A673 (cell line): ENCODE measurements around the gene RIPOR3. TPM values are rescaled to one million over a fixed set of nuclear protein-coding genes. Genes with fewer than 3 reads are reported as not detected.

Experiments
- BruUV-seq: library from RNA; stranded (reverse); fragments of 400-500 nt; replicated peaks from 2 replicates; lab custom pipeline; 2021; lab: Mats Ljungman, UMichigan
- CTCF ChIA-PET: fragments of 300-600 bp; sonication (Branson Sonifier 250); formaldehyde crosslinking; loops from one replicate; lab custom pipeline; 2022; ENCODE audit warnings: antibody characterized with exemption; lab: Charles Lee
- POLR2A ChIA-PET: fragments of 300-600 bp; sonication (Branson Sonifier 250); formaldehyde crosslinking; loops from one replicate; lab custom pipeline; 2022; ENCODE audit warnings: antibody characterized with exemption; ENCODE audit not compliant: low non-redundant PET; lab: Charles Lee
- DNase-seq: peaks from one replicate; pipeline ENCODE4 v3.0.0-alpha.2; 2015; ENCODE audit warnings: low spot score
- H3K27ac ChIP-seq: fragments of 200-600 bp; sonication (generic); 2 replicates; pipeline ENCODE4 v1.5.1; 2016; ENCODE audit warnings: mixed run types, low read depth, mild to moderate bottlenecking, mixed read lengths, antibody characterized with exemption, low read length; ENCODE audit not compliant: poor library complexity, severe bottlenecking
- H3K27me3 ChIP-seq: fragments of 200-600 bp; sonication (generic); replicated peaks from 2 replicates; pipeline ENCODE4 v1.6.1; 2017; ENCODE audit warnings: mixed run types, low read depth, mild to moderate bottlenecking, mixed read lengths, antibody characterized with exemption, low read length; ENCODE audit not compliant: insufficient read depth, poor library complexity
- H3K36me3 ChIP-seq: fragments of 200-600 bp; sonication (generic); 2 replicates; pipeline ENCODE4 v1.6.1; 2016; ENCODE audit warnings: mixed run types, mild to moderate bottlenecking, mixed read lengths, antibody characterized with exemption, low read length; ENCODE audit not compliant: insufficient read depth, poor library complexity, severe bottlenecking
- H3K4me1 ChIP-seq: fragments of 200-600 bp; sonication (generic); 2 replicates; pipeline ENCODE4 v1.6.1; 2017; ENCODE audit warnings: mixed run types, mild to moderate bottlenecking, mixed read lengths, antibody characterized with exemption, low read length; ENCODE audit not compliant: insufficient read depth, poor library complexity, severe bottlenecking
- H3K4me3 ChIP-seq: fragments of 200-600 bp; sonication (generic); 2 replicates; pipeline ENCODE4 v1.5.1; 2016; ENCODE audit warnings: low read depth, mixed run types, mild to moderate bottlenecking, mixed read lengths, low read length; ENCODE audit not compliant: poor library complexity, severe bottlenecking
- H3K9me3 ChIP-seq: fragments of 200-600 bp; sonication (generic); 2 replicates; pipeline ENCODE4 v1.6.1; 2016; ENCODE audit warnings: mixed run types, low read depth, mild to moderate bottlenecking, mixed read lengths, antibody characterized with exemption, low read length; ENCODE audit not compliant: poor library complexity, severe bottlenecking
- CTCF ChIP-seq: fragments of 300-800, 200-600 bp; sonication (generic); conservative IDR thresholded peaks from 2 replicates; pipeline ENCODE4 v1.5.1; 2017; ENCODE audit warnings: low read depth, mild to moderate bottlenecking, antibody characterized with exemption, low read length, moderate library complexity, mixed read lengths
- EZH2 ChIP-seq: fragments of 200-600 bp; sonication (generic); IDR thresholded peaks from 2 replicates; pipeline ENCODE4 v1.6.1; 2017; ENCODE audit warnings: borderline replicate concordance, low read depth, mild to moderate bottlenecking, mixed read lengths, antibody characterized with exemption, low read length; ENCODE audit not compliant: poor library complexity, severe bottlenecking
- intact Hi-C: fragments of 100-400 bp; cut with micrococcal nuclease; formaldehyde crosslinking; loops from one replicate; pipeline ENCODE4 v1.10.0; 2022; ENCODE audit not compliant: unreplicated experiment
- total RNA-seq: library from RNA; stranded (reverse); gene quantifications from 2 replicates; pipeline ENCODE4 v1.2.3, GENCODE V29; 2021

The RIPOR3 gene
- total RNA-seq, 1 experiment from 2014 or later: 19.1 TPM

GRCh38 chr20:50613438-50614169 lies 77.7 kb downstream of the RIPOR3 start:
- DNase-seq: no peak
- TF ChIP-seq CTCF: no peak
- no peak for TF ChIP-seq EZH2
- ChIA-PET POLR2A (no interaction called here), CTCF (no interaction called here)
- Histone ChIP-seq H3K4me1 (no peaks in the 10 kb centered on the region), H3K4me3 (no peak overlapping the region), H3K9me3 (no peaks in the 10 kb centered on the region), H3K36me3 (no peaks in the 10 kb centered on the region), H3K27me3 (no peaks in the 10 kb centered on the region), H3K27ac (no peak overlapping the region)
- intact Hi-C loops: no loop called here
- no TSS peak for BruUV-seq

GRCh38 chr20:50611128-50611810 lies 80.1 kb downstream of the RIPOR3 start:
- H3K4me1 ChIP-seq: no peaks in the 10 kb centered on the region
- TF ChIP-seq CTCF: no peak
- no peak for TF ChIP-seq EZH2
- H3K9me3 ChIP-seq: no peaks in the 10 kb centered on the region
- H3K27ac ChIP-seq: no peak overlapping the region
- POLR2A ChIA-PET: no interaction called here
- H3K4me3 ChIP-seq: no peak overlapping the region
- no peak for DNase-seq
- H3K36me3 ChIP-seq: no peaks in the 10 kb centered on the region
- no peaks in the 10 kb centered on the region for H3K27me3 ChIP-seq
- intact Hi-C loops: no loop called here
- BruUV-seq: no TSS peak
- CTCF ChIA-PET: no interaction called here

- intact Hi-C loops: no loop called here
- Histone ChIP-seq H3K4me1 (no peaks in the 10 kb centered on the region), H3K27ac (no peak overlapping the region), H3K4me3 (no peak overlapping the region), H3K36me3 (no peaks in the 10 kb centered on the region), H3K9me3 (no peaks in the 10 kb centered on the region), H3K27me3 (no peaks in the 10 kb centered on the region)
- ChIA-PET CTCF (interaction anchor here (0.6 kb wide), 1 partner anchor 73 kb away, joined by 4 read pairs; no protein-coding TSS in a partner anchor), POLR2A (no interaction called here)
- DNase-seq: no peak
- no peak for TF ChIP-seq EZH2
- TF ChIP-seq CTCF: no peak
- BruUV-seq: no TSS peak
Measured at GRCh38 chr20:50610212-50610718, 81.1 kb downstream of the RIPOR3 start.
